K562 (cell line): Measurements from ENCODE around the gene GDF15. TPM values are rescaled to one million over a fixed set of nuclear protein-coding genes. Genes with fewer than 3 reads are reported as not detected.

Experiments used
- ASH1L ChIP-seq: fragments of 450-650 bp; IDR thresholded peaks from 2 replicates; pipeline ENCODE4 v1.6.1; 2018; ENCODE audit warnings: borderline replicate concordance, mild to moderate bottlenecking, low read depth; ENCODE audit not compliant: partially characterized antibody
- EWSR1 ChIP-seq: fragments of 450-650 bp; IDR thresholded peaks from 2 replicates; pipeline ENCODE4 v1.6.1; 2018; ENCODE audit warnings: borderline replicate concordance, mild to moderate bottlenecking, low read depth, moderate library complexity; ENCODE audit not compliant: partially characterized antibody
- FOXJ2 ChIP-seq: fragments of 200-800 bp; sonication (Bioruptor generic); IDR thresholded peaks from 2 replicates; pipeline ENCODE4 v1.6.1; 2016; ENCODE audit warnings: missing genetic modification characterization, missing compliant biosample characterization
- FOXJ3 ChIP-seq: sonication (generic); formaldehyde crosslinking; IDR thresholded peaks from 2 replicates; pipeline ENCODE4 v1.4.0; 2020; ENCODE audit warnings: mild to moderate bottlenecking, missing genetic modification reagents
- FOXM1 ChIP-seq, 2 experiments: fragments of 450-650 bp in 1 of 2; sonication (generic) in 1 of 2; formaldehyde crosslinking in 1 of 2; IDR thresholded peaks; 2 replicates each; pipeline versions ENCODE4 v1.6.1 to v1.9.0; 2017 to 2022; ENCODE audit warnings: low read depth in 2 of 2, mild to moderate bottlenecking in 2 of 2, missing genetic modification reagents in 1 of 2, moderate library complexity in 1 of 2
- HIVEP1 ChIP-seq: fragments of 250-450 bp; sonication (Bioruptor Pico); IDR thresholded peaks from 2 replicates; pipeline ENCODE4 v1.4.0; 2020; ENCODE audit warnings: mild to moderate bottlenecking
- MAFK ChIP-seq: IDR thresholded peaks from 2 replicates; pipeline ENCODE4 v1.6.1; 2011; ENCODE audit warnings: low read length, improper control_type of control experiment
- MECOM ChIP-seq: fragments of 250-450 bp; sonication (Bioruptor Pico); IDR thresholded peaks from 2 replicates; pipeline ENCODE4 v1.8.0; 2022; ENCODE audit warnings: inconsistent platforms
- MYC ChIP-seq, 2 experiments: fragments of 250-450 bp in 1 of 2; sonication (Bioruptor Pico) in 1 of 2; IDR thresholded peaks; 2 replicates each; pipeline versions ENCODE4 v1.5.1 to v1.6.1; 2012 to 2021; ENCODE audit warnings: low read depth in 2 of 2, borderline replicate concordance in 1 of 2, improper control_type of control experiment in 1 of 2, low read length in 1 of 2, mild to moderate bottlenecking in 1 of 2, moderate library complexity in 1 of 2
- POLR2A ChIP-seq: fragments of 450-650 bp; conservative IDR thresholded peaks from 2 replicates; pipeline ENCODE4 v1.6.1; 2016
- RBFOX2 ChIP-seq: fragments of 200-400 bp; formaldehyde crosslinking; IDR thresholded peaks from 2 replicates; pipeline ENCODE4 v1.6.1; 2017; ENCODE audit warnings: low read depth, mild to moderate bottlenecking, low read length, moderate library complexity
- STAG1 ChIP-seq: sonication (generic); formaldehyde crosslinking; IDR thresholded peaks from 2 replicates; pipeline ENCODE4 v1.5.0; 2020; ENCODE audit warnings: missing genetic modification reagents, borderline replicate concordance
- ZBTB7A ChIP-seq: IDR thresholded peaks from 2 replicates; pipeline ENCODE4 v1.6.1; 2011; ENCODE audit warnings: low read depth, mild to moderate bottlenecking, low read length, moderate library complexity, borderline replicate concordance; ENCODE audit not compliant: control insufficient read depth
- ZNF253 ChIP-seq: fragments of 250-450 bp; sonication (Bioruptor Pico); conservative IDR thresholded peaks from 2 replicates; pipeline ENCODE4 v1.6.1; 2021; ENCODE audit warnings: mild to moderate bottlenecking
- ZNF347 ChIP-seq: fragments of 450-650 bp; formaldehyde crosslinking; IDR thresholded peaks from 2 replicates; pipeline ENCODE4 v1.4.0; 2020; ENCODE audit warnings: low read depth, mild to moderate bottlenecking, moderate library complexity
- ZNF445 ChIP-seq: fragments of 250-450 bp; sonication (Bioruptor Pico); IDR thresholded peaks from 2 replicates; pipeline ENCODE4 v1.4.0; 2020; ENCODE audit warnings: low read depth, mild to moderate bottlenecking, moderate library complexity
- ZNF592 ChIP-seq: fragments of 450-650 bp; IDR thresholded peaks from 2 replicates; pipeline ENCODE4 v1.6.1; 2017; ENCODE audit warnings: antibody characterized with exemption, mild to moderate bottlenecking
- polyA plus RNA-seq, 8 experiments: library from polyadenylated mRNA; depleted of rRNA in 4 of 8; stranded (reverse) in 5 of 8; unstranded in 3 of 8; fragments of >200 nt; fragmentation: Nextera tagmentation in 2 of 8; fragmentation: Illumina TruSeq in 1 of 8; extraction: Ambion mirVana in 2 of 8; extraction: Trizol in 1 of 8; gene quantifications; 2 replicates each; pipeline versions ENCODE4 v1.2.1 to v1.2.3, GENCODE V29; 2011 to 2014; ENCODE audit warnings: inconsistent platforms in 1 of 8, missing spikeins in 1 of 8
- total RNA-seq, 7 experiments: library from RNA; depleted of rRNA in 6 of 7; stranded (reverse); fragments of >200 nt in 6 of 7; fragmentation: Illumina TruSeq in 2 of 7; extraction: Trizol in 2 of 7; gene quantifications; 2 replicates each; pipeline versions ENCODE4 v1.2.1 to v1.2.3, GENCODE V29; 2011 to 2021; ENCODE audit warnings: low replicate concordance in 1 of 7
- TF ChIP-seq, protein P1 (sequence below): fragments of 250-450 bp; sonication (Bioruptor Pico); IDR thresholded peaks from 2 replicates; pipeline ENCODE4 v1.5.0; 2021; ENCODE audit warnings: mild to moderate bottlenecking, borderline replicate concordance
- TF ChIP-seq, protein P2 (sequence below): fragments of 250-450 bp; sonication (Bioruptor Pico); IDR thresholded peaks from 2 replicates; pipeline ENCODE4 v1.6.1; 2021; ENCODE audit warnings: mild to moderate bottlenecking

Gene GDF15
- total and polyA plus RNA-seq, 9 of the 15 experiments (the other 6 are each of a cell fraction or from before 2014, with no cell fraction given) = 2.3 to 82.4 (median 12.5) TPM

- TF ChIP-seq FOXM1 (IDR thresholded peaks at IDR 0.05; ENCODE audit: low read depth) = no peak
- TF ChIP-seq FOXM1 (CRISPR knock-in tag; IDR thresholded peaks at IDR 0.05; ENCODE audit: low read depth) = no peak
- TF ChIP-seq ZNF253 = no peak
- no peak for TF ChIP-seq ZNF445
- TF ChIP-seq, protein P1, sequence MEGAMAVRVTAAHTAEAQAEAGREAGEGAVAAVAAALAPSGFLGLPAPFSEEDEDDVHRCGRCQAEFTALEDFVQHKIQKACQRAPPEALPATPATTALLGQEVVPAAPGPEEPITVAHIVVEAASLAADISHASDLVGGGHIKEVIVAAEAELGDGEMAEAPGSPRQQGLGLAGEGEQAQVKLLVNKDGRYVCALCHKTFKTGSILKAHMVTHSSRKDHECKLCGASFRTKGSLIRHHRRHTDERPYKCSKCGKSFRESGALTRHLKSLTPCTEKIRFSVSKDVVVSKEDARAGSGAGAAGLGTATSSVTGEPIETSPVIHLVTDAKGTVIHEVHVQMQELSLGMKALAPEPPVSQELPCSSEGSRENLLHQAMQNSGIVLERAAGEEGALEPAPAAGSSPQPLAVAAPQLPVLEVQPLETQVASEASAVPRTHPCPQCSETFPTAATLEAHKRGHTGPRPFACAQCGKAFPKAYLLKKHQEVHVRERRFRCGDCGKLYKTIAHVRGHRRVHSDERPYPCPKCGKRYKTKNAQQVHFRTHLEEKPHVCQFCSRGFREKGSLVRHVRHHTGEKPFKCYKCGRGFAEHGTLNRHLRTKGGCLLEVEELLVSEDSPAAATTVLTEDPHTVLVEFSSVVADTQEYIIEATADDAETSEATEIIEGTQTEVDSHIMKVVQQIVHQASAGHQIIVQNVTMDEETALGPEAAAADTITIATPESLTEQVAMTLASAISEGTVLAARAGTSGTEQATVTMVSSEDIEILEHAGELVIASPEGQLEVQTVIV (CRISPR knock-in tag) = no peak
- TF ChIP-seq EWSR1 = no peak
- peak; percentile 49; the same call in 1 of the 2 replicates for TF ChIP-seq ZBTB7A
- no peak for TF ChIP-seq MECOM
- no peak for TF ChIP-seq ZNF347
- TF ChIP-seq ASH1L = no peak
- TF ChIP-seq ZNF592 = 0 out of 2 replicates have a peak, but pooled peaks have one; percentile 19
- peak; percentile 57 for TF ChIP-seq RBFOX2
- no peak for TF ChIP-seq FOXJ3 (CRISPR knock-in tag)
- TF ChIP-seq, protein P2, sequence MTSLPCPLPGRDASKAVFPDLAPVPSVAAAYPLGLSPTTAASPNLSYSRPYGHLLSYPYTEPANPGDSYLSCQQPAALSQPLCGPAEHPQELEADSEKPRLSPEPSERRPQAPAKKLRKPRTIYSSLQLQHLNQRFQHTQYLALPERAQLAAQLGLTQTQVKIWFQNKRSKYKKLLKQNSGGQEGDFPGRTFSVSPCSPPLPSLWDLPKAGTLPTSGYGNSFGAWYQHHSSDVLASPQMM (CRISPR knock-in tag) = no peak
- no peak for TF ChIP-seq FOXJ2 (tag)
- TF ChIP-seq HIVEP1 (CRISPR knock-in tag) = no peak
- peak; percentile 75 for TF ChIP-seq POLR2A
- no peak for TF ChIP-seq STAG1
- peak; percentile 39; the same call in 1 of the 2 replicates for TF ChIP-seq MYC (IDR thresholded peaks at IDR 0.05; ENCODE audit: low read depth, low read length)
- peak; percentile 43; the same call in 1 of the 2 replicates for TF ChIP-seq MYC (CRISPR knock-in tag; IDR thresholded peaks at IDR 0.05; ENCODE audit: borderline replicate concordance, low read depth)
- no peak for TF ChIP-seq MAFK
Observed at GRCh38 chr19:18437491-18438330, 51.8 kb downstream of the GDF15 start, which contains the start of gene ISYNA1 (continued).
